Breast epithelium (tissue), 4 donors: ENCODE data around the gene NEUROD2. TPM values are rescaled to one million over a fixed set of nuclear protein-coding genes. Genes with fewer than 3 reads are reported as not detected.

Experiments used
- DNase-seq, 2 donors: peaks; one replicate each; pipeline ENCODE4 v3.0.0-alpha.2; 2019; ENCODE audit warnings: low spot score in 2 of 2
- H3K27ac ChIP-seq, 2 donors: fragments of 200-600 bp; sonication (generic) in 1 of 2; one replicate each; pipeline ENCODE4 v1.5.1; 2016 to 2019; ENCODE audit warnings: mild to moderate bottlenecking in 1 of 2
- H3K27me3 ChIP-seq, 2 donors: fragments of 200-600 bp; sonication (generic) in 1 of 2; one replicate each; pipeline versions ENCODE4 v1.5.1 to v1.6.0; 2017 to 2019; ENCODE audit warnings: control low read depth in 1 of 2, mild to moderate bottlenecking in 1 of 2
- H3K36me3 ChIP-seq: fragments of 200-600 bp; one replicate; pipeline ENCODE4 v1.5.1; 2019
- H3K4me1 ChIP-seq, 2 donors: fragments of 200-600 bp; sonication (generic); one replicate each; pipeline ENCODE4 v1.5.1; 2016 to 2019; ENCODE audit warnings: control low read depth in 1 of 2
- H3K4me3 ChIP-seq, 3 donors: fragments of 200-600 bp; sonication (generic); 1 replicate in 2 of 3; 2 replicates in 1 of 3; pipeline ENCODE4 v1.5.1; 2016 to 2019; ENCODE audit warnings: mild to moderate bottlenecking in 3 of 3, moderate library complexity in 2 of 3
- H3K9me3 ChIP-seq, 2 donors: fragments of 200-600 bp; sonication (generic) in 1 of 2; one replicate each; pipeline ENCODE4 v1.5.1; 2016 to 2019; ENCODE audit warnings: control low read depth in 1 of 2
- CTCF ChIP-seq, 3 donors: fragments of 450-650 bp; IDR thresholded peaks; one replicate each; pipeline ENCODE4 v1.5.1; 2016 to 2017; ENCODE audit warnings: antibody characterized with exemption in 3 of 3, mild to moderate bottlenecking in 3 of 3, moderate library complexity in 3 of 3
- POLR2A ChIP-seq: fragments of 450-650 bp; IDR thresholded peaks from one replicate; pipeline ENCODE4 v1.6.1; 2016; ENCODE audit warnings: antibody characterized with exemption, mild to moderate bottlenecking, moderate library complexity
- POLR2AphosphoS5 ChIP-seq, 3 donors: sonication (generic); formaldehyde crosslinking; IDR thresholded peaks; one replicate each; pipeline ENCODE4 v1.6.1; 2017; ENCODE audit warnings: antibody characterized with exemption in 3 of 3
- intact Hi-C: fragments of 100-400 bp; cut with DNase I; formaldehyde crosslinking; loops from one replicate; pipeline ENCODE4 v1.15.1; 2023; ENCODE audit warnings: low total_unique reads
- total RNA-seq, 3 donors: library from RNA; depleted of rRNA; stranded (reverse); fragments of >200 nt; gene quantifications; one replicate each; pipeline ENCODE4 v1.1.0, GENCODE V29; 2016

Gene NEUROD2
- total RNA-seq, 3 donors from 2014 or later: not detected

- DNase-seq: no peak
- Histone ChIP-seq H3K9me3 (no peaks in the 10 kb centered on the region), H3K27me3 (peaks cover 0 to under 1% of the 10 kb centered on the region in 2 donors), H3K4me1 (peaks cover 0 to 10% of the 10 kb centered on the region in 2 donors), H3K27ac (no peak overlapping the region), H3K4me3 (no peak overlapping the region), H3K36me3 (no peaks in the 10 kb centered on the region)
- TF ChIP-seq CTCF (IDR thresholded peaks at IDR 0.05): no peak
- intact Hi-C loops: loop anchor here (10.0 kb wide), 1 partner anchor 135 kb away; no protein-coding TSS in a partner anchor
Observed at GRCh38 chr17:39619786-39620101, 12.0 kb upstream of the NEUROD2 start.

- intact Hi-C loops: no loop called here
- Histone ChIP-seq H3K4me3 (peak overlapping the region in 1 of 3 donors; percentile 65), H3K27ac (no peak overlapping the region)
Observed at GRCh38 chr17:39618956-39619785, 11.5 kb upstream of the NEUROD2 start.

GRCh38 chr17:39618246-39618913 lies 10.7 kb upstream of the NEUROD2 start:
- H3K27me3 ChIP-seq: peaks cover 0 to 6% of the 10 kb centered on the region in 2 donors
- intact Hi-C loops: no loop called here
- H3K9me3 ChIP-seq: no peaks in the 10 kb centered on the region
- H3K4me3 ChIP-seq: peak overlapping the region; percentile 41 to 65 (median 64)
- peak overlapping the region; percentile 59 to 66 for H3K27ac ChIP-seq
- peaks cover 0 to 9% of the 10 kb centered on the region in 2 donors for H3K4me1 ChIP-seq
- TF ChIP-seq POLR2A: no peak
- TF ChIP-seq POLR2AphosphoS5 (IDR thresholded peaks at IDR 0.05): no peak
- no peak for TF ChIP-seq CTCF (IDR thresholded peaks at IDR 0.05)
- DNase-seq: no peak
- no peaks in the 10 kb centered on the region for H3K36me3 ChIP-seq

More at GRCh38 chr17:39618956-39619785, 11.5 kb upstream of the NEUROD2 start:
- no peaks in the 10 kb centered on the region for H3K36me3 ChIP-seq
- DNase-seq: no peak
- no peaks in the 10 kb centered on the region for H3K9me3 ChIP-seq
- H3K27me3 ChIP-seq: peaks cover 0 to 6% of the 10 kb centered on the region in 2 donors
- no peak for TF ChIP-seq POLR2A
- no peak for TF ChIP-seq POLR2AphosphoS5 (IDR thresholded peaks at IDR 0.05)
- TF ChIP-seq CTCF (IDR thresholded peaks at IDR 0.05): no peak
- peaks cover 0 to 10% of the 10 kb centered on the region in 2 donors for H3K4me1 ChIP-seq

- Histone ChIP-seq H3K4me1 (peaks cover 0 to 4% of the 10 kb centered on the region in 2 donors), H3K27ac (peak overlapping the region; percentile 59 to 66), H3K36me3 (no peaks in the 10 kb centered on the region), H3K9me3 (no peaks in the 10 kb centered on the region), H3K4me3 (peak overlapping the region; percentile 41 to 65 (median 64)), H3K27me3 (peaks cover 0 to 6% of the 10 kb centered on the region in 2 donors)
- TF ChIP-seq POLR2A: no peak
- no peak for TF ChIP-seq POLR2AphosphoS5 (IDR thresholded peaks at IDR 0.05)
- TF ChIP-seq CTCF (IDR thresholded peaks at IDR 0.05): no peak
- intact Hi-C loops: no loop called here
- DNase-seq: peak; percentile 59 to 74
Observed at GRCh38 chr17:39617446-39618245, 9.9 kb upstream of the NEUROD2 start.
